ENCODE results near the gene FXYD6.
"Not testable (repeated sequence)": the region's sequence is repeated elsewhere in the genome, so short reads cannot be mapped to it uniquely, and the experiment has no call there.

FXYD6 gene

GRCh38 chr11:117876341-117877119, at the start of gene FXYD6:
FXYD6 (minus strand) TSS chr11:117876658; CDS start chr11:117842776, 33,882 bp downstream.
- H3K4me3 ChIP-seq (ENCODE audit: low read length), result no peak within 1 kb of the TSS
- no peak for TF ChIP-seq ZNF274 (IDR thresholded peaks at IDR 0.05; ENCODE audit: low read depth, low read length)

- not testable (repeated sequence) for H3K4me3 ChIP-seq (ENCODE audit: low read length)
These were observed 49.7 kb upstream of the FXYD6 start for GRCh38 chr11:117926166-117926565.

GRCh38 chr11:117925198-117925925, 48.9 kb upstream of the FXYD6 start:
- no peak overlapping the region for H3K4me3 ChIP-seq (ENCODE audit: low read length)
- no peak for TF ChIP-seq ZNF274 (IDR thresholded peaks at IDR 0.05; ENCODE audit: low read depth, low read length)

- TF ChIP-seq ZNF274 (IDR thresholded peaks at IDR 0.05; ENCODE audit: low read depth, low read length), result no peak
These were observed 48.2 kb upstream of the FXYD6 start for GRCh38 chr11:117924631-117925170.

GRCh38 chr11:117923773-117924172, 47.3 kb upstream of the FXYD6 start:
- H3K4me3 ChIP-seq (ENCODE audit: low read length), result no peak overlapping the region
- TF ChIP-seq ZNF274 (IDR thresholded peaks at IDR 0.05; ENCODE audit: low read depth, low read length), result no peak

More at GRCh38 chr11:117924631-117925170, 48.2 kb upstream of the FXYD6 start:
- H3K4me3 ChIP-seq (ENCODE audit: low read length), result no peak overlapping the region

DNA sequence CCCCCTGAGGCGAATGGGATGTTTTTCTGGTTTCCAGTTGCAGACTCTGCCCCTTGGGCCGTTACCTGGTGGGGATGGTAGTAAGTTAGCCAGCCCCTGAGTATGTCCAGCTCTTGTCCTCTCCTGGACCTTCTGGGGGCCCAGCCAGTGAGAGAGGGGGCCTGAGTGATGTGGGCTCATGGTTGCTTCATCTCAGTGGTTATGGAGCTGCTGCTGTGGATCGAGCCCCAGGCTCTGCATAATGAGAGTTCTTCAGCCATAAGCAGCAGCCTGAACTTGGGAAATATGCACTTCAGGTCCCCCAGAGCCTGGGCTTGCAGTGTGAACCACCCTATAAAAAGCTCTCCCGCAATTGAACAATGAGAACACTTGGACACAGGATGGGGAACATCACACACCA, 46.8 kb upstream of the FXYD6 start:
- no peak for TF ChIP-seq ZNF274 (IDR thresholded peaks at IDR 0.05; ENCODE audit: low read depth, low read length)
- H3K4me3 ChIP-seq (ENCODE audit: low read length), result no peak overlapping the region

- TF ChIP-seq ZNF274 (IDR thresholded peaks at IDR 0.05; ENCODE audit: low read depth, low read length), result no peak
- no peak overlapping the region for H3K4me3 ChIP-seq (ENCODE audit: low read length)
These were observed 45.4 kb upstream of the FXYD6 start for GRCh38 chr11:117921893-117922292.

DNA sequence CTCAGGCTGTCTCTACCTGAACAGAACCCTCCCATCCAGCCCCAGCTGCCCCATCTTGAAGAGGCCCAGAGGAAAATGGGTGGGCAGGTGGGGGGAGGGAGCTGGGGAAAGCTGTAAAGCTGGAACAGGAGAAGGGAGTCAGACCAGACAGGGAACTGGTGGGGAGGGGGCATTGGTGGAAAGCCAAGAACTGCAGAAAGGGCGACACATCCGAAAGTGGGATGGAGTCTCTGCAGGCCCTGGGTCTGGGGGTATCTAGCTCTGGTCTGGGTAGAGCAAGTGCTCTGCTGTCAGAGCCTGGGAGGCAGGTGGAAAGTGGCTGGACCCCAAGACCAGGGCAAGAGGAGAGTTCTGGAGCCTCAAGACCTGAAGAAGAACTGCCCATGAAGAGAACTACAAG, 45.0 kb upstream of the FXYD6 start:
- TF ChIP-seq ZNF274 (IDR thresholded peaks at IDR 0.05; ENCODE audit: low read depth, low read length), result no peak
- H3K4me3 ChIP-seq (ENCODE audit: low read length), result no peak overlapping the region

DNA sequence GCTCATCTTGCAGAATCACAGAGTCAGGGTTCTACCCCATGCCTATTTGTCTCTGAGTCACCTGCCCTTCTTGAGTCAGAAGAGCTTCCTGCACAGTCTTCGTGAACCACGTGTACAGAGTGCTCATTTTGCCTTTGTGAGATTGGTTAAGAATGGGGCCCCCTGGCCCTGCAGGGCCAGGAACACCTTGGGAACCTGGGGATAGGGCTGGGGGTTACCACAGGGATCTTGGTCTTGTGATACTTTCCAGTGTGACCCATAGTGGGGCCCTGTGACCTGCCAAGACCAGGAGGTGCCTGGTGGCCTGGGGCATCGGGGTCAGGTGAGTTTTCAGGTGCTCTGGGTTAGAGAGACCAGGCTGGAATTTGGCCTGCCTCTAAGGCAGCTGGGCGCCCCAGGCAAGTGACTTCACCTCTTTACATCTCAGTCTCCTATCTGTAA, 43.3 kb upstream of the FXYD6 start:
- no peak for TF ChIP-seq ZNF274 (IDR thresholded peaks at IDR 0.05; ENCODE audit: low read depth, low read length)
- no peak overlapping the region for H3K4me3 ChIP-seq (ENCODE audit: low read length)

DNA sequence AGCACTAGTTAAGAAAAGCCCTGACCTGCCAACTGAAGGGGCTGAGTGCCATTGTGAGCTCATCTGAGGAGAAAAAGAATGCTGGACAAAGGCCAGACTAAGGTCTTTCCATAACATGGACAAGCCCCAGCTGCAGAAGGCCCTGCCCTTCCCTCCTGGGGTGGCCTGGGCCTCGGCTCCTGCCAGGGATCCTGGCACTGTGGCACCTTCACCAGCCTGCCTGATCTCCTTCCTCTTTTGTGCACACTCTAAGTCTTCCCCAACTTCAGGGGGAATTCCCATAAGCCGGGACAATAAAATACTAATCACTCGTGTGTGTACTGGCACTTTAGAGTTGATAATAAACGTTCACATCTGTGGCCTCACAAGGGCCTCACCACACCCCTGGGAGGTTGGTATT, 42.9 kb upstream of the FXYD6 start:
- no peak for TF ChIP-seq ZNF274 (IDR thresholded peaks at IDR 0.05; ENCODE audit: low read depth, low read length)
- no peak overlapping the region for H3K4me3 ChIP-seq (ENCODE audit: low read length)

DNA sequence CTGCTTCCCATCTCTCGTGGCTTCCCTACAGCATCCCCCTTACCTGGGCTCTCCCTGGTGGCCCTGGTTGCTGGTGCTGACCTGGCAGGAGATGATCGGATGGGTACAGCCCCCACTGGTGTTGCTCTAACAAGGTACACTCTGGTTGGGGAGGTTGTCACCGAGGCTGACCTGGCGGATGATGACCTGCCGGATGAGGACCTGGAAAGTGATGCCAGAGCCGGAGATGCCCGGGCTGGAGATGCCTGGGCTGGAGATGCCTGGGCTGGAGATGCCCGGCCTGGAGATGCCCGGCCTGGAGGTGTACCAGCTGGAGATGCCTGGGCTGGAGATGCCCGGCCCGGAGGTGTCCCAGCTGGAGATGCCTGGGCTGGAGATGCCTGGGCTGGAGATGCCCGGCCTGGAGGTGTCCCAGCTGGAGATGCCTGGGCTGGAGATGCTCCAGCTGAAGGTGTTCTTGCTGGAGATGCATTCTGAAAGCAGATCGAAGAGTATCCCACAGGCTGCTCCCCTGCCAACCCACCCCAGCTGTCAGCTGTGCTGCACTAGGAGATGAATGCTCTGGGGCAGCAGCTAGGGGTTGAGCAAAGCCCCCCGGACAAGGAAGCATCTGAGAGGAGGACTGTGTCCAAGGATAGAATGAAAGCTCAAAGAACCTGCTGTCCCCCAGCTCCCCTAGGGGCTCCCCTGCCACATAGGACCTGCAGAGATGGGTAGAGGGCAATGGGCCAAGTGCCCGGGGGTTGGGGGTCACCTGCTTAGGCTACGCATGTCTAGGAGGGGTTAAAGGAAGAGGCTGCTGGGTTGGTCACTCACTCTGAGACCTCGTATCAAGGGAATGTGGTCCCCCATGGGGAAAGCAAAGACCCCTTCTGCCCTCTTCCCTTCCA, 42.2 kb upstream of the FXYD6 start:
- TF ChIP-seq ZNF274 (IDR thresholded peaks at IDR 0.05; ENCODE audit: low read depth, low read length), result no peak
- no peak overlapping the region for H3K4me3 ChIP-seq (ENCODE audit: low read length)

DNA sequence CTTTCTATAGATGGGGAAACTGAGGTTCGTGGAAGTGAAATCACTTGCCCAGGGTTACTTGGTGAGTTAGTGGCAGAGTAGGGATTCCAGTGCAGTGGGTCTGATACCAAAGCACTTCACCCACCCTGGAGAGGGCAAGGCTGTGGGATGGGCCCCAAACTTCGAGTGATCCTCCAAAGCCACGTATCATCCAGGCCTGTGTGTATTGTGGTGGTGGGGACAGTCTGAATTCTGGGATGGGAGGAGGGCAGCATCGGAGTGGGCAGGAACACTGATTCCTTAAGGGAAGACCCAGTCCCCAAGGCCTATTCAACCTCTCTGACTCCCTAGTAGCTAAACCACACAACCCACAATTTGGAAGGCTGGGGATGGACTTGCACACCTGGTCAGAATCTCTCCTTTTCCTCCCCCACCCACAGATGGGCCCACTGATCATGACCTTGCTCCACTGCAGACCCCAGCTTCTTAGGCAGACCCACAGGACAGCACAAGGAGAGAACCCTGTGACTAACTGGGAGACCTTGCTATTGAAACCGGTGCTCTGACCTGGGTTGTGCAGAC, 41.2 kb upstream of the FXYD6 start:
- H3K4me3 ChIP-seq (ENCODE audit: low read length), result no peak overlapping the region
- TF ChIP-seq ZNF274 (IDR thresholded peaks at IDR 0.05; ENCODE audit: low read depth, low read length), result no peak

DNA sequence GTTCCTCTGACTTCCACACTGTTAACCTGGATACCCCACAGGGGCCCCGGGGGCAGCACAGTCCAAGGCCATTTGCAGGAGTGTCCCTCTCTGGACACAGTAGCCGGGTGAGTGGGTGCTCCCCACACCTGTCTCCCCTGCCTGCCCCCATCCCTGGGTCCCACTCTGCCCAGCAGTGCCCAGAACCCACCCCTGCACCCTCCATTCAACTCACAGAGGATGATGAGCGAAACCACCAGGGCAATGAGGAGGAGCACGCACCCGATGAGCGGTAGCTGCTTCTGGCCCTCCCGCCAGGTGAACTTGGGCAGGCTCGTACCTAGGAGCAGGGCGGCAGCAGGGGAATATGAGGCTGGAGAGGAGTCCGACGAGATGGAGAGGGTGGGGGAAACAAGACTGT, 40.5 kb upstream of the FXYD6 start:
- no peak for TF ChIP-seq ZNF274 (IDR thresholded peaks at IDR 0.05; ENCODE audit: low read depth, low read length)
- H3K4me3 ChIP-seq (ENCODE audit: low read length), result no peak overlapping the region

Data from GM08714 (cell line).